Cerebellar cortex (tissue), 1 donor: ENCODE data around the gene ALPG.

Experiments used
- DNase-seq: peaks from one replicate; pipeline ENCODE4 v3.0.0-alpha.2; 2015; ENCODE audit warnings: low spot score

Gene ALPG

DNA sequence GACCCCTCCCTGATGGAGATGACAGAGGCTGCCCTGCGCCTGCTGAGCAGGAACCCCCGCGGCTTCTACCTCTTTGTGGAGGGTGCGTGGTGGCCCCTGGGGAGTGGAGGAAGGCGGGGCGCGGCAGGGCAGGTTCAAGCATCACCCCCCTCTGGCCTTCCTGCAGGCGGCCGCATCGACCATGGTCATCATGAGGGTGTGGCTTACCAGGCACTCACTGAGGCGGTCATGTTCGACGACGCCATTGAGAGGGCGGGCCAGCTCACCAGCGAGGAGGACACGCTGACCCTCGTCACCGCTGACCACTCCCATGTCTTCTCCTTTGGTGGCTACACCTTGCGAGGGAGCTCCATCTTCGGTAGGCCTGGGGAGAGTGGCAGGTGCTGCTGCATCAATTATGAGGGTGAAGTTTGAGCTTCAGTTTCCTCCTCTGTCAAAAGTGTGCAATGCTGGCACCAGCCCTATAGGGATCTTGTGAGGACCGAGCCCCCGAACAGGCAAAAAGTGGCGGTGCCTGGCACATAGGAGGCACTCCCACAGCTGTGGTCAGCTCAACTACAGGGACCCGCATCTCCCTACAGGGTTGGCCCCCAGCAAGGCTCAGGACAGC, 51.5 kb downstream of the ALPG start:
- DNase-seq, result no peak

DNA sequence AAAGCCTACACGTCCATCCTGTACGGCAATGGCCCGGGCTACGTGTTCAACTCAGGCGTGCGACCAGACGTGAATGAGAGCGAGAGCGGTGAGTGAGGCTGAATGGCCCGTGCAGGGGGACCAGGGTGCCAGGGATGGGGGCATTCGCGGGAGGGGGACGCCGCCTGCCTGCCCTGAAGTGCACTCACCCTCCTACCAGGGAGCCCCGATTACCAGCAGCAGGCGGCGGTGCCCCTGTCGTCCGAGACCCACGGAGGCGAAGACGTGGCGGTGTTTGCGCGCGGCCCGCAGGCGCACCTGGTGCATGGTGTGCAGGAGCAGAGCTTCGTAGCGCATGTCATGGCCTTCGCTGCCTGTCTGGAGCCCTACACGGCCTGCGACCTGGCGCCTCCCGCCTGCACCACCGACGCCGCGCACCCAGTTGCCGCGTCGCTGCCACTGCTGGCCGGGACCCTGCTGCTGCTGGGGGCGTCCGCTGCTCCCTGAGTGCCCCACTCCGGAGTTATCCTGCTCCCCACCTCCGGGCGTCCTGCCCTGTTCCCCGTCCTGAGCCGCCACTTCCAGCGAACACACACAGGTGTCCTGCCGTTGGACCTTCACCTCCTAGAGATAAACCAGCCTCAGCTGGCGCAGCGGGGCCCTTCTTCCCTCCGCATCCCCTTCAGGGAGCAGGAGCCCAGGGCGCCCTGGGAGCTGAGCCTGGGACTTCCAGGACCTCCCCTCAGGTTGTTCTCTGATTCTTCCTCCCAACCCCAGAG, 52.2 kb downstream of the ALPG start:
- no peak for DNase-seq

GRCh38 chr2:232459419-232460035, 52.9 kb downstream of the ALPG start:
- no peak for DNase-seq

- DNase-seq, result no peak
Observed at GRCh38 chr2:232460171-232460570, 53.5 kb downstream of the ALPG start.
